WTC11 (cell line): ENCODE results near the gene DENR. TPM values are rescaled to one million over a fixed set of nuclear protein-coding genes. Genes with fewer than 3 reads are reported as not detected.

ENCODE experiments used
- ATAC-seq: fragments of 200-7000 bp; cut with Tn5 transposase; 2 replicates; pipeline ENCODE4 v1.10.0; 2021; ENCODE audit warnings: mild to moderate bottlenecking, moderate library complexity
- Bru-seq: library from RNA; stranded (reverse); fragments of 400-500 nt; gene quantifications from one replicate; lab custom pipeline; 2021; lab: Mats Ljungman, UMichigan
- CTCF ChIA-PET: fragments of 300-600 bp; sonication (Branson Sonifier 250); formaldehyde crosslinking; loops from one replicate; lab custom pipeline; 2021; ENCODE audit warnings: antibody characterized with exemption; lab: Charles Lee
- POLR2A ChIA-PET: fragments of 350-600 bp; sonication (Branson Sonifier 250); formaldehyde crosslinking; loops from one replicate; lab custom pipeline; 2021; ENCODE audit warnings: antibody characterized with exemption; lab: Charles Lee
- DNase-seq: peaks from one replicate; pipeline ENCODE4 v3.0.0; 2021; ENCODE audit warnings: low spot score
- H3K27ac Mint-ChIP-seq: 2 replicates; pipeline ENCODE4 v1.8.0; 2021; ENCODE audit warnings: mixed read lengths
- H3K27me3 Mint-ChIP-seq: 2 replicates; pipeline ENCODE4 v1.8.0; 2021; ENCODE audit warnings: low read depth, mild to moderate bottlenecking, moderate library complexity, mixed read lengths
- H3K36me3 Mint-ChIP-seq: 2 replicates; pipeline ENCODE4 v1.8.0; 2021; ENCODE audit warnings: mixed read lengths
- H3K4me1 Mint-ChIP-seq: 2 replicates; pipeline ENCODE4 v1.8.0; 2022; ENCODE audit warnings: mixed read lengths
- H3K4me3 Mint-ChIP-seq: 2 replicates; pipeline ENCODE4 v1.8.0; 2021; ENCODE audit warnings: mild to moderate bottlenecking, moderate library complexity, mixed read lengths
- H3K9me3 Mint-ChIP-seq: 2 replicates; pipeline ENCODE4 v1.8.0; 2021; ENCODE audit warnings: mixed read lengths
- ARID4B ChIP-seq: sonication (generic); formaldehyde crosslinking; IDR thresholded peaks from 2 replicates; pipeline ENCODE4 v1.8.0; 2023; ENCODE audit warnings: missing genetic modification reagents, mild to moderate bottlenecking, borderline replicate concordance
- ATF6 ChIP-seq: sonication (generic); formaldehyde crosslinking; IDR thresholded peaks from 2 replicates; pipeline ENCODE4 v1.8.1; 2023; ENCODE audit warnings: mild to moderate bottlenecking, missing genetic modification reagents
- CREB1 ChIP-seq: sonication (generic); formaldehyde crosslinking; IDR thresholded peaks from 2 replicates; pipeline ENCODE4 v1.8.0; 2023; ENCODE audit warnings: mild to moderate bottlenecking, missing genetic modification reagents
- CREM ChIP-seq: sonication (generic); formaldehyde crosslinking; IDR thresholded peaks from 2 replicates; pipeline ENCODE4 v1.8.1; 2022; ENCODE audit warnings: mild to moderate bottlenecking, missing genetic modification reagents, moderate library complexity
- CTCF ChIP-seq: fragments of 200-600 bp; IDR thresholded peaks from 2 replicates; pipeline ENCODE4 v1.8.0; 2022; ENCODE audit warnings: antibody characterized with exemption
- FOXK1 ChIP-seq: sonication (generic); formaldehyde crosslinking; IDR thresholded peaks from 2 replicates; pipeline ENCODE4 v1.8.0; 2022; ENCODE audit warnings: mild to moderate bottlenecking, moderate library complexity, missing genetic modification reagents
- FOXP1 ChIP-seq: sonication (generic); formaldehyde crosslinking; IDR thresholded peaks from 2 replicates; pipeline ENCODE4 v1.8.0; 2022; ENCODE audit warnings: missing genetic modification reagents, mild to moderate bottlenecking, moderate library complexity, borderline replicate concordance
- HMGA2 ChIP-seq: fragments of 250-450 bp; sonication (Bioruptor Pico); IDR thresholded peaks from 2 replicates; pipeline ENCODE4 v1.4.0; 2021; ENCODE audit warnings: mild to moderate bottlenecking, moderate library complexity
- HMGXB4 ChIP-seq: sonication (generic); formaldehyde crosslinking; IDR thresholded peaks from 2 replicates; pipeline ENCODE4 v1.8.1; 2023; ENCODE audit warnings: mild to moderate bottlenecking, moderate library complexity, missing genetic modification reagents
- SMAD3 ChIP-seq: sonication (generic); formaldehyde crosslinking; IDR thresholded peaks from 2 replicates; pipeline ENCODE4 v1.8.0; 2022; ENCODE audit warnings: missing genetic modification reagents, mild to moderate bottlenecking, borderline replicate concordance
- SP1 ChIP-seq: sonication (generic); formaldehyde crosslinking; conservative IDR thresholded peaks from 2 replicates; pipeline ENCODE4 v1.8.1; 2022; ENCODE audit warnings: missing genetic modification reagents
- USF1 ChIP-seq: sonication (generic); formaldehyde crosslinking; IDR thresholded peaks from 2 replicates; pipeline ENCODE4 v1.8.0; 2022; ENCODE audit warnings: mild to moderate bottlenecking, missing genetic modification reagents
- USF2 ChIP-seq: sonication (generic); formaldehyde crosslinking; IDR thresholded peaks from 2 replicates; pipeline ENCODE4 v1.8.1; 2023; ENCODE audit warnings: mild to moderate bottlenecking, missing genetic modification reagents, moderate library complexity
- ZBTB43 ChIP-seq: sonication (generic); formaldehyde crosslinking; IDR thresholded peaks from 2 replicates; pipeline ENCODE4 v1.8.1; 2023; ENCODE audit warnings: mild to moderate bottlenecking, missing genetic modification reagents
- ZNF232 ChIP-seq: sonication (generic); formaldehyde crosslinking; IDR thresholded peaks from 2 replicates; pipeline ENCODE4 v1.8.0; 2022; ENCODE audit warnings: mild to moderate bottlenecking, missing genetic modification reagents
- ZNF317 ChIP-seq: sonication (generic); formaldehyde crosslinking; IDR thresholded peaks from 2 replicates; pipeline ENCODE4 v1.8.1; 2023; ENCODE audit warnings: low read depth, mild to moderate bottlenecking, moderate library complexity, missing genetic modification reagents, borderline replicate concordance
- long read RNA-seq, 3 experiments: library from RNA in 1 of 3; library from capped mRNA in 1 of 3; library from polyadenylated mRNA in 1 of 3; unstranded in 2 of 3; stranded (forward) in 1 of 3; transcript quantifications; one replicate each; pipeline ENCODE4 v2.0.0, GENCODE V29; 2021
- total RNA-seq: library from RNA; stranded (reverse); gene quantifications from 3 replicates; pipeline ENCODE4 v1.2.3, GENCODE V29; 2021
- TF ChIP-seq, protein P1 (sequence below): sonication (generic); formaldehyde crosslinking; conservative IDR thresholded peaks from 2 replicates; pipeline ENCODE4 v1.8.1; 2022; ENCODE audit warnings: mild to moderate bottlenecking, missing genetic modification reagents

Gene DENR
- total RNA-seq (66.5 to 81.5 TPM (median 70.8 TPM) in 3 replicates), Bru-seq, nascent RNA (percentile 94 among the genes with signal in this experiment)
- long read RNA-seq, experiment 1, partial matches to known transcripts = 13 of 48 reads
- long read RNA-seq, experiment 1, other reads (novel, unspliced or antisense) = 35 of 48 reads
- long read RNA-seq, experiment 2, partial matches to known transcripts = 70 of 131 reads
- long read RNA-seq, experiment 2, other reads (novel, unspliced or antisense) = 61 of 131 reads
- long read RNA-seq, experiment 3, partial matches to known transcripts = 8 of 24 reads
- long read RNA-seq, experiment 3, other reads (novel, unspliced or antisense) = 16 of 24 reads

DNA sequence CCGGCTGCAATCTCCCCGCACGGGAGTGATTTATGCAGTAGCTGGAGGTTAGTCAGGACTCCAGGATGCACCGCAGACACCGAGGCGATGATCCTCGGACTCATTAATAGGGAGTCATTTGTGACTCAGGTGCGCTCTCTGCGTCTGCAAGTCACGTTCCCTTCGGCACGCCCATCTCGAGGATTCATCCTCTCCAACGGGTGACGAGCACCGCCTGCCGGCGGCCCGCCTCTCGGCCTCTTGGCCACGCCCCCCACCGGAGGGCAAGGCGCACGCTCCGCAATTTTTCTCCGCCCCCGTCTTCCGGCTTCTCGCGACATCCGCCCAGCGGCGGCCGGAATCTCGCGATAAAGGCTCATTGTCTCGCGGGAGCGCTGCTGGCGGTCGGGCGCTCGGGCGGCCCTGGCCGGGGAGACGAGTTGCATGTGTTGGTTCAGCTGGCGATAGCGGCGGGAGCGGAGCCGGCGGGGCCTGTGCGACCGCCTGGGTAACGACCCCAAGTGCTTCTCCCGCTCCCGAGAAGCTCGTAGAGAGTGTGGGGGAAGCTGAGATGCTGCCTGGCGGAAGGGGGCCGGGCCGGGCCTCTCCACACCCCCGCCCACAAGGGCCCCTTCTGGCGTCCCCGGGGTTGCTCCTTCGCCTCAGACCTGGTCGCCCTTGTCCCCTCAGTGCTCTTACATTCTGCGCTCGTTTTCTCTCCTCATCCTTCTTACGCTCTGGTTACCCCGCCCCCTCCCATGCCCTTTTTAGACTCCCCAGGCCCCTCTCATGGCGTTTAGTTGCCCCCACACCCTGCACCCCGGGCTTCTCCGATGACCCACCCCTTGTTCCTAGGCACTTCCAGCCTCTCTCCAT is at the start of gene DENR:
TSS of gene DENR (plus strand) at position 361 of the 855 bp plus-strand sequence. CDS start 878 bp downstream, outside the sequence.
- ChIA-PET CTCF (interaction anchor here (0.7 to 1.7 kb wide), 4 partner anchors 92 to 526 kb away, joined by 3 to 16 read pairs (median 4); no protein-coding TSS in a partner anchor), POLR2A (interaction anchor here (0.6 kb wide), 1 partner anchor 332 kb away, joined by 3 read pairs; no protein-coding TSS in a partner anchor)
- Mint-ChIP-seq H3K36me3 (peaks cover 40% of the 10 kb centered on the region), H3K4me1 (peaks cover 35% of the 10 kb centered on the region), H3K27me3 (no peaks in the 10 kb centered on the region), H3K9me3 (peaks cover 4% of the 10 kb centered on the region), H3K27ac (peak within 1 kb of the TSS; percentile 99), H3K4me3 (peak within 1 kb of the TSS; percentile 97)
- ATAC-seq = peak; percentile 87
- DNase-seq = peak; percentile 100
- TF ChIP-seq USF2 (CRISPR knock-in tag) (peak; percentile 78), CREB1 (CRISPR knock-in tag) (0 out of 2 replicates have a peak, but pooled peaks have one; percentile 4), ZNF317 (no peak), HMGA2 (CRISPR knock-in tag) (0 out of 2 replicates have a peak, but pooled peaks have one; percentile 12), FOXP1 (CRISPR knock-in tag) (0 out of 2 replicates have a peak, but pooled peaks have one; percentile 69), ARID4B (CRISPR knock-in tag) (peak; percentile 80; the same call in 1 of the 2 replicates), SP1 (CRISPR knock-in tag) (peak; percentile 97), ATF6 (CRISPR knock-in tag) (no peak), USF1 (CRISPR knock-in tag) (peak; percentile 72), ZBTB43 (CRISPR knock-in tag) (no peak), FOXK1 (CRISPR knock-in tag) (peak; percentile 53; the same call in 1 of the 2 replicates), HMGXB4 (CRISPR knock-in tag) (peak; percentile 74; the same call in 1 of the 2 replicates), SMAD3 (CRISPR knock-in tag) (peak; percentile 72; the same call in 1 of the 2 replicates), ZNF232 (0 out of 2 replicates have a peak, but pooled peaks have one; percentile 41), CTCF (peak; percentile 48; the same call in 1 of the 2 replicates), CREM (CRISPR knock-in tag) (no peak; the same call in 1 of the 2 replicates)
- TF ChIP-seq, protein P1, sequence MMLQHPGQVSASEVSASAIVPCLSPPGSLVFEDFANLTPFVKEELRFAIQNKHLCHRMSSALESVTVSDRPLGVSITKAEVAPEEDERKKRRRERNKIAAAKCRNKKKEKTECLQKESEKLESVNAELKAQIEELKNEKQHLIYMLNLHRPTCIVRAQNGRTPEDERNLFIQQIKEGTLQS = no peak
